Ascending aorta (tissue), 2 donors: Measurements from ENCODE around the gene SLC22A12. TPM values are rescaled to one million over a fixed set of nuclear protein-coding genes. Genes with fewer than 3 reads are reported as not detected.
"Not testable (repeated sequence)": the region's sequence is repeated elsewhere in the genome, so short reads cannot be mapped to it uniquely, and the experiment has no call there.

Experiments used
- DNase-seq, 2 donors: peaks; one replicate each; pipeline ENCODE4 v3.0.0-alpha.2; 2019; ENCODE audit warnings: low spot score in 2 of 2
- H3K27ac ChIP-seq, 2 donors: fragments of 200-600 bp; sonication (generic); one replicate each; pipeline ENCODE4 v1.5.1; 2016 to 2017; ENCODE audit warnings: mild to moderate bottlenecking in 1 of 2
- H3K27me3 ChIP-seq: fragments of 200-600 bp; sonication (generic); one replicate; pipeline ENCODE4 v1.5.1; 2017
- H3K36me3 ChIP-seq, 2 donors: fragments of 200-600 bp; sonication (generic); one replicate each; pipeline ENCODE4 v1.5.1; 2016
- H3K4me1 ChIP-seq, 2 donors: fragments of 200-600 bp; sonication (generic); one replicate each; pipeline ENCODE4 v1.5.1; 2016 to 2017; ENCODE audit warnings: mild to moderate bottlenecking in 1 of 2
- H3K4me3 ChIP-seq, 2 donors: fragments of 200-600 bp; sonication (generic); one replicate each; pipeline ENCODE4 v1.5.1; 2016 to 2017; ENCODE audit warnings: mild to moderate bottlenecking in 1 of 2
- H3K9me3 ChIP-seq, 2 donors: fragments of 200-600 bp; sonication (generic); one replicate each; pipeline ENCODE4 v1.5.1; 2016
- intact Hi-C: fragments of 100-400 bp; cut with DNase I; formaldehyde crosslinking; loops from one replicate; pipeline ENCODE4 v1.15.1; 2023
- total RNA-seq: library from RNA; depleted of rRNA; stranded (reverse); fragments of >200 nt; gene quantifications from one replicate; pipeline ENCODE4 v1.1.0, GENCODE V29; 2016
- TF ChIP-seq, protein P1 (sequence below), 3 experiments: fragments of 200-600 bp in 2 of 3; fragments of 450-650 bp in 1 of 3; sonication (generic) in 2 of 3; IDR thresholded peaks; one replicate each; pipeline ENCODE4 v1.5.1; 2016 to 2019; ENCODE audit warnings: antibody characterized with exemption in 3 of 3, mild to moderate bottlenecking in 1 of 3, moderate library complexity in 1 of 3

SLC22A12 gene
- total RNA-seq, 1 donor from 2014 or later, result not detected

DNA sequence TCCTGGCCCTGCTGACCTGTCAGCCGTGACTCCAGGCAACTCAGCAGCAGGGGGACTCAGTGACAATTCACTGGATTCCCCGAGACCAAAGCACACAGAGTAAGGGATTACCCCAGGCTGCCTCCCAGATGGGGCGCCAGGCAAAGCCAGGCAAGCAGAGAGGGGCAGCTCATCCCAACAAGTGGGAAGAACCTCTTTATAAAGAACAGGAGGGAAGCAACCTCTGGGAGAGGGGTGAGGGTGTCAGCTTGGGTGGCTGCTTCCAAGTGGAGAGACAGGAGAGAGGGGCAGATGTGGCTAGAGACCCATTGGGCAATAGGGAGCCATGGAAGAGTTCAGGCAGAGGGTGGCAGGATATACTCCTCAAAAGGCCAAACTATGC is 1.2 kb downstream of the SLC22A12 start:
- intact Hi-C loops, result no loop called here
- H3K4me1 ChIP-seq, result no peaks in the 10 kb centered on the region
- TF ChIP-seq, protein P1, sequence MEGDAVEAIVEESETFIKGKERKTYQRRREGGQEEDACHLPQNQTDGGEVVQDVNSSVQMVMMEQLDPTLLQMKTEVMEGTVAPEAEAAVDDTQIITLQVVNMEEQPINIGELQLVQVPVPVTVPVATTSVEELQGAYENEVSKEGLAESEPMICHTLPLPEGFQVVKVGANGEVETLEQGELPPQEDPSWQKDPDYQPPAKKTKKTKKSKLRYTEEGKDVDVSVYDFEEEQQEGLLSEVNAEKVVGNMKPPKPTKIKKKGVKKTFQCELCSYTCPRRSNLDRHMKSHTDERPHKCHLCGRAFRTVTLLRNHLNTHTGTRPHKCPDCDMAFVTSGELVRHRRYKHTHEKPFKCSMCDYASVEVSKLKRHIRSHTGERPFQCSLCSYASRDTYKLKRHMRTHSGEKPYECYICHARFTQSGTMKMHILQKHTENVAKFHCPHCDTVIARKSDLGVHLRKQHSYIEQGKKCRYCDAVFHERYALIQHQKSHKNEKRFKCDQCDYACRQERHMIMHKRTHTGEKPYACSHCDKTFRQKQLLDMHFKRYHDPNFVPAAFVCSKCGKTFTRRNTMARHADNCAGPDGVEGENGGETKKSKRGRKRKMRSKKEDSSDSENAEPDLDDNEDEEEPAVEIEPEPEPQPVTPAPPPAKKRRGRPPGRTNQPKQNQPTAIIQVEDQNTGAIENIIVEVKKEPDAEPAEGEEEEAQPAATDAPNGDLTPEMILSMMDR (IDR thresholded peaks at IDR 0.05), result no peak
- H3K27ac ChIP-seq, result no peak overlapping the region
- DNase-seq, result no peak
- H3K36me3 ChIP-seq, result no peaks in the 10 kb centered on the region
- peaks cover 0 to 7% of the 10 kb centered on the region in 2 donors for H3K9me3 ChIP-seq
- H3K4me3 ChIP-seq, result no peak overlapping the region
- no peaks in the 10 kb centered on the region for H3K27me3 ChIP-seq

DNA sequence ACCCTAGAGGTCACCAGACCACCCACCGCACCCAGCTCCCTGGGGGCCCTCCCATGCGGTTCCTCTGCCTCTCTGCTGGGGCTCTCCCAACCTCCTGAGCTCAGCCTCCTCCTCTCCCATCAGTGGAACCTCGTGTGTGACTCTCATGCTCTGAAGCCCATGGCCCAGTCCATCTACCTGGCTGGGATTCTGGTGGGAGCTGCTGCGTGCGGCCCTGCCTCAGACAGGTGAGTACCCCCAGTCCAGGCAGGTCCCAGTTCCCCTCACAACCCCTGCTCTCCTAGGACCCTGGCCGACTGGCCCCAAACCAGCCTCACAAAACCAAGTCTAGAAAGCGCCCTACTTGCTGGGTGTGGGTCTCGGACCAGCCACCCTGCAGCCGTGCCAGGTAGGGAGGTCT is 1.6 kb downstream of the SLC22A12 start:
- TF ChIP-seq, protein P1 (IDR thresholded peaks at IDR 0.05), result no peak
- intact Hi-C loops, result no loop called here
- Histone ChIP-seq H3K9me3 (peaks cover 0 to 7% of the 10 kb centered on the region in 2 donors), H3K4me1 (no peaks in the 10 kb centered on the region), H3K27me3 (no peaks in the 10 kb centered on the region), H3K4me3 (no peak overlapping the region), H3K27ac (no peak overlapping the region), H3K36me3 (no peaks in the 10 kb centered on the region)
- DNase-seq, result no peak

DNA sequence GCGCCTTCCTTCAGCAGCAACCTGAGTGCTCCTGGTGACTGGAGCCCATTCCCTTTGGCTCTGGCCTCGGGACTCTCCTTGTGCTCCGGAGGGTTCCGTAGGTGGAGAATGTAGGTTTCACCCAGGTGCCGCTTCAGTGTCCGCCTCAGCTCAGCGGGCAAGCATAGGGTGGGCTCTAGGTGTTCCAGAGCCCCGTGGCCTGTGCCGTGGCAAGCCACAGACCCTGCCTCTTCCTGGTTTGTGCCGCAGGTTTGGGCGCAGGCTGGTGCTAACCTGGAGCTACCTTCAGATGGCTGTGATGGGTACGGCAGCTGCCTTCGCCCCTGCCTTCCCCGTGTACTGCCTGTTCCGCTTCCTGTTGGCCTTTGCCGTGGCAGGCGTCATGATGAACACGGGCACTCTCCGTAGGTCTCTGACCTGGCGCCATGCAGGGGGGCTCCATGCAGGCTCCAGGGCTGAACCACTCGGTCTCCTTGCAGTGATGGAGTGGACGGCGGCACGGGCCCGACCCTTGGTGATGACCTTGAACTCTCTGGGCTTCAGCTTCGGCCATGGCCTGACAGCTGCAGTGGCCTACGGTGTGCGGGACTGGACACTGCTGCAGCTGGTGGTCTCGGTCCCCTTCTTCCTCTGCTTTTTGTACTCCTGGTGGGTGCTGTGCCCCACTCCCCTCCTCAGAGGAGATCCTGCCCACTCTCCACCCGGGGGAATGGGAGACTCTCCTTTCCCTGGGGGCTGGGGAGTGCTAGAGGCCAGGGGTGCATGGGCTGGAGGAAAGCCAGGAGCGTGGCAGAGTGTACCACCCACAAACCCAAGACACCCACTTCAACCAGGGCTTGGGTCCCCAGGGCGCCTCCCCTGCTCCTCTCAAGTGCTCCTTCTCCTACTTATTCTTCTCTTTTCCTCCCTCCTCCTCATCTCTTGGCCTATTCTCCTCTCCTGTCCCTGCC is 2.4 kb downstream of the SLC22A12 start:
- Histone ChIP-seq H3K36me3 (no peaks in the 10 kb centered on the region), H3K27ac (no peak overlapping the region), H3K4me1 (no peaks in the 10 kb centered on the region), H3K9me3 (peaks cover 0 to 7% of the 10 kb centered on the region in 2 donors), H3K27me3 (no peaks in the 10 kb centered on the region), H3K4me3 (no peak overlapping the region)
- intact Hi-C loops, result no loop called here
- DNase-seq, result no peak
- TF ChIP-seq, protein P1 (IDR thresholded peaks at IDR 0.05), result no peak

DNA sequence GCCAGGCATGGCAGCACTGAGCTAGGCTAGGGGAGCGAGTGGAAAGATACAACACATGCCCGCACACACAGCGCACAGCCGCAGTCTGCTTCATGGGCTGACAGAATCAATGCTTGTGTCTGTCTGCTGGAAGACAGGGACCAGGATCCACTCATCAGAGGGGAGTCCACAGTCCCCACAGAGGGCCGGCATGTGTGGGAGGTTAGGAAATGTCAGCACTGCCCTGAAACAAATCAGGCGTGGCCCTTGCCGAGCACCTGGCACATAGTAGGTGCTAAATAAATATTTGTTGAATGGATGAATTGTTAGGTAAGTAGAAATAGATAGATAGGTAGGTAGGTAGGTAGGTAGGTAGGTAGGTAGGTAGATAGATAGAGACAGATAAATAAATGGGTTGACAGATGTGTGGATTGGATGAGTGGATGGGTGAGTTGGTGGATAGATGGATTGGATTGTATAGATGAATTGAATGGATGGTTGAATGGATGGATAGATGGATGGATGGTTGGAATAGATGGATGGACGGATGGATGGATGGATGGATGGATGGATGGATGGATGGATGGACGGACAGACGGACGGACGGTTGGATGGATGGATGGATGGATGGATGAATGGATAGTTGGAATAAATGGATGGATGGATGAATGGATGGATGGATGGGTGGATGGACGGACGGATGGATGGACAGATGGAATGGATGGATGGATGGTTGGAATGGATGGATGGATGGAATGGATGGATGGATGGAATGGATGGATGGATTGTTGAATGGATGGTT is 3.3 kb downstream of the SLC22A12 start:
- H3K4me3 ChIP-seq, result no peak overlapping the region
- H3K27me3 ChIP-seq, result no peaks in the 10 kb centered on the region
- DNase-seq, result no peak
- peaks cover 0 to under 1% of the 10 kb centered on the region in 2 donors for H3K9me3 ChIP-seq
- intact Hi-C loops, result no loop called here
- TF ChIP-seq, protein P1 (IDR thresholded peaks at IDR 0.05), result no peak
- H3K4me1 ChIP-seq, result no peaks in the 10 kb centered on the region
- no peak overlapping the region for H3K27ac ChIP-seq
- H3K36me3 ChIP-seq, result no peaks in the 10 kb centered on the region

DNA sequence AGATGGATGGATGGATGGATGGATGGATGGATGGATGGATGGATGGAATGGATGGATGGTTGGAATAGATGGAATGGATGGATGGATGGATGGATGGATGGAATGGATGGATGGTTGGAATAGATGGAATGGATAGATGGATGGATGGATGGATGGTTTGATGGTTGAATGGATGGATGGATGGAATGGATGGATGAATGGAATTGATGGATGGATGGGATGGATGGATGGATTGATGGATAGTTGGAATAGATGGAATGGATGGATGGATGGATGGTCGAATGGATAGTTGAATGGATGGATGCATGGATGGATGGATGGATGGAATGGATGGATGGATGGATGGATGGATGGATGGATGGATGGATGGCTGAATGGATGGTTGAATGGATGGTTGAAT is 4.9 kb downstream of the SLC22A12 start:
- H3K27me3 ChIP-seq, H3K4me3 ChIP-seq, H3K9me3 ChIP-seq, DNase-seq, H3K27ac ChIP-seq, intact Hi-C loops, H3K36me3 ChIP-seq, H3K4me1 ChIP-seq: not testable (repeated sequence)

DNA sequence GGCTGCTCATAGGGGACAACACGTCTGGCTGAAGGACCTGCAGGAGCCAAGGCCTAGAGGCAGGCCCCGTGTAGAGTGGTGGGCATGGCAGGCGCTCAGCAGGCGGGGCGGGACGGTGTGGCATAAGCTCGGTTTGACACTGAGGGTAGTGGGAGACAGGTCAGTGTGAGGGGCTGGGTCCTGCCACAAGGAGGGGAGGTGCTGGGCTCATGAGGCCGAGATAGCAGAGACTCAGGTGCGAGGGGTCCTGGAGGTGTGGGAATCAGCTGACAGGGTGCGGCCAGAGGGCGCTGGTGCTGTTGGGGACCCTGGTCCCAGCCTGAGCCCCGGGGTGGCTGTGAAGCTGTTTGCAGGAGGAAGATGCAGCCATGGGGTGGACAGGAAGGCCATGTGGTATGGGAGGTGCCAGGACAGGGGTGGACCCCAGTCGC is 6.7 kb downstream of the SLC22A12 start:
- no peak for DNase-seq
- no peaks in the 10 kb centered on the region for H3K9me3 ChIP-seq
- no peaks in the 10 kb centered on the region for H3K36me3 ChIP-seq
- TF ChIP-seq, protein P1 (IDR thresholded peaks at IDR 0.05), result no peak
- H3K27me3 ChIP-seq, result no peaks in the 10 kb centered on the region
- H3K27ac ChIP-seq, result no peak overlapping the region
- no peak overlapping the region for H3K4me3 ChIP-seq
- no peaks in the 10 kb centered on the region for H3K4me1 ChIP-seq
- intact Hi-C loops, result no loop called here
